DOHH2 (cell line): ENCODE results near the gene ZNF592.

Experiments
- EZH2phosphoT487 ChIP-seq: fragments of 200-600 bp; sonication (generic); IDR thresholded peaks from 2 replicates; pipeline ENCODE4 v1.6.1; 2017; ENCODE audit warnings: borderline replicate concordance, mild to moderate bottlenecking, antibody characterized with exemption, low read length, moderate library complexity, mixed read lengths
- TF ChIP-seq, protein P1 (sequence below): fragments of 200-600 bp; sonication (generic); IDR thresholded peaks from one replicate; pipeline ENCODE4 v1.5.1; 2014; ENCODE audit warnings: antibody characterized with exemption, mild to moderate bottlenecking, low read depth, low read length; ENCODE audit not compliant: poor library complexity, severe bottlenecking

DNA sequence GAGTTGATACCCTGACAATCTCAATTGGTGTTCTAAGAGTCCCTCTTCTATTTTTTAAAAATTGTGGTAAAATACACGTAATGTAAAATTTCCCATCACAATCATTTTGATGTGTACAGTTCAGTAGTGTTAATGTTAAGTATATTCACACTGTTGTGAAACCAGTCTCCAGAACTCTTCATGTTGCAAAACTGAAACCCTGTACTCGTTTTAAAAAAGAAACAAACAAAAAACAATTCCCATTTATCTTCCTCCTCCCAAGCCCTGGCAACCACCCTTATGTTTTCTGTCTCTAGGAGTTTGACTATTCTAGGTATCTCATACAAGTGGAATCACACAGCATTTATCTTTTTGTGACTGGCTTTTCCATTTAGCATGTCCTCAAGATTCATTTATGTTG is 40.1 kb downstream of the ZNF592 start:
- TF ChIP-seq, protein P1, sequence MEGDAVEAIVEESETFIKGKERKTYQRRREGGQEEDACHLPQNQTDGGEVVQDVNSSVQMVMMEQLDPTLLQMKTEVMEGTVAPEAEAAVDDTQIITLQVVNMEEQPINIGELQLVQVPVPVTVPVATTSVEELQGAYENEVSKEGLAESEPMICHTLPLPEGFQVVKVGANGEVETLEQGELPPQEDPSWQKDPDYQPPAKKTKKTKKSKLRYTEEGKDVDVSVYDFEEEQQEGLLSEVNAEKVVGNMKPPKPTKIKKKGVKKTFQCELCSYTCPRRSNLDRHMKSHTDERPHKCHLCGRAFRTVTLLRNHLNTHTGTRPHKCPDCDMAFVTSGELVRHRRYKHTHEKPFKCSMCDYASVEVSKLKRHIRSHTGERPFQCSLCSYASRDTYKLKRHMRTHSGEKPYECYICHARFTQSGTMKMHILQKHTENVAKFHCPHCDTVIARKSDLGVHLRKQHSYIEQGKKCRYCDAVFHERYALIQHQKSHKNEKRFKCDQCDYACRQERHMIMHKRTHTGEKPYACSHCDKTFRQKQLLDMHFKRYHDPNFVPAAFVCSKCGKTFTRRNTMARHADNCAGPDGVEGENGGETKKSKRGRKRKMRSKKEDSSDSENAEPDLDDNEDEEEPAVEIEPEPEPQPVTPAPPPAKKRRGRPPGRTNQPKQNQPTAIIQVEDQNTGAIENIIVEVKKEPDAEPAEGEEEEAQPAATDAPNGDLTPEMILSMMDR: no peak
- no peak for TF ChIP-seq EZH2phosphoT487
